ENCODE results near the gene RPS3. TPM values are rescaled to one million over a fixed set of nuclear protein-coding genes. Genes with fewer than 3 reads are reported as not detected.

Gene RPS3
- polyA plus RNA-seq, 1 experiment, result 3,005 TPM

DNA sequence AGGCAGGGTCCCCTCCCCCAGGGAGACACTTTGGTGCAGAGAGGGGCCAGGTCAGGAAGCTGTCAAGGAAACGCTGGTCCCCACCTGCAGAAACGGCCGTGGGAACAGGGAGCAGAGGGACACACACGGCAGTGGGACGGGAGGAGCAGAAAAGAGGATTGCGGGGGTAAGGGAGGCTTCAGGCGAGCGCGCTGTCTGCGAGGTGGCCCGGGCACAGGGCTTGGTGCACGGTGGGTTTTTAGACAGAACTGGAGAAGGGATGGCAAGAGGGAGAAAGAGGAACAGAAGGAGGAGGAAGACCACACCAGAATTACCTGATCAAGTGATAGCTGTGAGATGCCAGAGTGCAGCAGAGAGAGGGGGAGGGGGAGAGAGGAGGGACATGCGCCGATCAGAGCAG, 39.7 kb downstream of the RPS3 start:
- no peak for DNase-seq (ENCODE audit: low read depth)
- POLR2A ChIA-PET, result no interaction called here
- Histone ChIP-seq H3K27me3 (ENCODE audit: control insufficient read depth, insufficient read depth, low read length) (no peaks in the 10 kb centered on the region; the same call in 1 of the 2 replicates), H3K36me3 (ENCODE audit: control insufficient read depth, insufficient read depth, low read length) (no peaks in the 10 kb centered on the region), H3K4me3 (ENCODE audit: low read depth, low read length) (no peak overlapping the region)
- TF ChIP-seq, protein P1, sequence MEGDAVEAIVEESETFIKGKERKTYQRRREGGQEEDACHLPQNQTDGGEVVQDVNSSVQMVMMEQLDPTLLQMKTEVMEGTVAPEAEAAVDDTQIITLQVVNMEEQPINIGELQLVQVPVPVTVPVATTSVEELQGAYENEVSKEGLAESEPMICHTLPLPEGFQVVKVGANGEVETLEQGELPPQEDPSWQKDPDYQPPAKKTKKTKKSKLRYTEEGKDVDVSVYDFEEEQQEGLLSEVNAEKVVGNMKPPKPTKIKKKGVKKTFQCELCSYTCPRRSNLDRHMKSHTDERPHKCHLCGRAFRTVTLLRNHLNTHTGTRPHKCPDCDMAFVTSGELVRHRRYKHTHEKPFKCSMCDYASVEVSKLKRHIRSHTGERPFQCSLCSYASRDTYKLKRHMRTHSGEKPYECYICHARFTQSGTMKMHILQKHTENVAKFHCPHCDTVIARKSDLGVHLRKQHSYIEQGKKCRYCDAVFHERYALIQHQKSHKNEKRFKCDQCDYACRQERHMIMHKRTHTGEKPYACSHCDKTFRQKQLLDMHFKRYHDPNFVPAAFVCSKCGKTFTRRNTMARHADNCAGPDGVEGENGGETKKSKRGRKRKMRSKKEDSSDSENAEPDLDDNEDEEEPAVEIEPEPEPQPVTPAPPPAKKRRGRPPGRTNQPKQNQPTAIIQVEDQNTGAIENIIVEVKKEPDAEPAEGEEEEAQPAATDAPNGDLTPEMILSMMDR (IDR thresholded peaks at IDR 0.05; ENCODE audit: insufficient read depth, low read depth, low read length), result no peak
- CTCF ChIA-PET, result interaction anchor here (1.1 to 1.9 kb wide), 2 partner anchors 31 to 32 kb away, joined by 3 to 5 read pairs; no protein-coding TSS in a partner anchor

DNA sequence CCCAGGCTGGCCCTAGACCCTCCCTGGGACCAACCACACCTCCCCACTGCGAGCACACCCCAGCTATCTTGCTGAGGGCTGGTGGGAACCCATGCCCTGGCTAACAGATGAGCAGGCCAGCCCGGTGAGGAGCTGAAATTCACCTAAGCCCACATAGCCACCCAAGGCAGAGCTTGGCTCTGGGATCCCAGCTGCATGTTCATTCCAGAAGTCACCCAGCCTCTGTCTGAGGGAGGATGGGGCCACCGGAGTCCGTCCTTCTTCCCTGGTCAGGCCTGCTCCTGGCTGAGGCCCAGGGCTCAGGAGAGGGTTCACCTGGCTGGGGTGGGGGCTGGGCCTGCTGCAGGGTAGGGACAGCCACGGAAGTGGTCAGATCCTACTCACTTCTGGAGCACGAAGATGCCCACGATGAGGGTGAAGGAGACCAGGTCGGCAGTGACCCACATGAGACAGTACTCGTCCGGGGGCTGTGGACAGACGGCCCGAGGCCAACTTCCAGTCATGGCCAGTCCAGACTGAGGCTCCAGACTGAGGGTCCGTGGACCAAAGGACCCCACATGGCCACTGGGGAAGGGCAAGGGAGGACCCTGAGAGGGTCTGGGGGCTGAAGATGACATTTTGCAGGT, 40.3 kb downstream of the RPS3 start:
- Histone ChIP-seq H3K27me3 (ENCODE audit: control insufficient read depth, insufficient read depth, low read length) (no peaks in the 10 kb centered on the region; the same call in 1 of the 2 replicates), H3K36me3 (ENCODE audit: control insufficient read depth, insufficient read depth, low read length) (no peaks in the 10 kb centered on the region), H3K4me3 (ENCODE audit: low read depth, low read length) (no peak overlapping the region)
- ChIA-PET POLR2A (no interaction called here), CTCF (interaction anchor here (1.1 to 1.9 kb wide), 5 partner anchors 32 to 91 kb away, joined by 3 to 7 read pairs (median 6); no protein-coding TSS in a partner anchor)
- TF ChIP-seq, protein P1 (IDR thresholded peaks at IDR 0.05; ENCODE audit: insufficient read depth, low read depth, low read length), result no peak
- no peak for DNase-seq (ENCODE audit: low read depth)

DNA sequence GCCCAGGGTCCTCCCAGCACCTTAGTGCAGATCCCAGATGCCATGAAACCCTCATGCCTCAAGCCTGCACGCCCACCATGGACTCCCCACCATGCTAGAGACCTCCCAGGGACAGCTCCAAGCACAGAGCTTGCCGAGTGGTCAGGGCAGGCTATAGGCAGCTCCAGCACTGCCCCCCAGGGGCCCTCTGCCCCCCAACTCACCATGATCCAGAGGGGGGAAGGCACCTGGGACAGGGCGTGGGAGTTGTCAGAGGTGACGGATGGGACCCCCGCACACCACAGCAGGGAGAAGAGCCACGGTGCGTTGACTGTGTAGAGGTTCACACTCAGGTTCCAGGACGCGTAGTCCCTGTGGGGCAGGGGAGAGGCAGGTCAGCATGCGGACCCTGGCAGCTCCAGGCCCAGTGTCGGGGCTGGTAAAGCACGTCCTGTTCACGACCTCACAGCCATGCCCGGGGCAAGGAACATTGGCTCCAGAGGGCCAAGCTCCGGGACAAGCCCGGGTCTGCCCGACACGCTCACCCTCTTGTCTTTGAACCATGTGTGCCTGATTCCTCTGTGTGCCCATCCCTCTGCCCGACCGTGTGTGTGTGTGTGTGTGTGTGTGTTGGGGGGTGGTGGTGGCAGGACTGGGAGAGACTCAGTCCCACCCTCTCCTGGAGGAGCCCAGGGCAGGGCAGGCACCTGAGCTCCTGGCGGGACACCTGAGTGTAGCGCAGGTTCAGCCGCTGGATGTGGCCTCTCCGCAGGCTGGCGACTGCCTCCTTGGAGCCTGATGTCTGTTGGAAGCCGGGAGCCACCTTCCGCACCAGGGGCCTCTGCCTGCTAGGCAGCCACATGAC, 41.9 kb downstream of the RPS3 start:
- H3K27me3 ChIP-seq (ENCODE audit: control insufficient read depth, insufficient read depth, low read length), result no peaks in the 10 kb centered on the region; the same call in 1 of the 2 replicates
- TF ChIP-seq, protein P1 (IDR thresholded peaks at IDR 0.05; ENCODE audit: insufficient read depth, low read depth, low read length), result no peak
- H3K4me3 ChIP-seq (ENCODE audit: low read depth, low read length), result no peak overlapping the region
- ChIA-PET CTCF (interaction anchor here (1.0 to 5.8 kb wide), 6 partner anchors 53 to 99 kb away, joined by 3 to 168 read pairs (median 6); no protein-coding TSS in a partner anchor), POLR2A (interaction anchor here (0.6 kb wide), 1 partner anchor 460 kb away, joined by 6 read pairs; no protein-coding TSS in a partner anchor)
- no peaks in the 10 kb centered on the region for H3K36me3 ChIP-seq (ENCODE audit: control insufficient read depth, insufficient read depth, low read length)
- no peak for DNase-seq (ENCODE audit: low read depth)

DNA sequence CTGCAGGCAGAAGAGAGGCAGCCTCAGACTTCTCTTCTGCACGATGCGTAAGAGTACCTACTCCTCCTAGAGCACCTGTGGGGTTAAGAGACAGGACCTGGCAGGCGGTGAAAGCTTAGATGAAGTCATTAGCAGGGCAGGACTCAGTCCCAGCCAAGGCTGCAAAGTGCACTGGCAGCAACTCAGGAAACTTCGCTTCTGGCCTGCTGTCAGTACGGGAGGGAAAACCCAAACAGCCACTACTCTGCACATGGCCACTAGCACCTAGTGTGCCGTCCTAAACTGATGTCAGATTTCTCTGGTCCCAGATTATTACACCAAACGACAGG, 42.5 kb downstream of the RPS3 start:
- POLR2A ChIA-PET, result no interaction called here
- CTCF ChIA-PET, result interaction anchor here (5.8 kb wide), 1 partner anchor 89 kb away, joined by 168 read pairs; no protein-coding TSS in a partner anchor

More for the DNA sequence above, 42.5 kb downstream of the RPS3 start:
- no peak overlapping the region for H3K4me3 ChIP-seq (ENCODE audit: low read depth, low read length)
- H3K36me3 ChIP-seq (ENCODE audit: control insufficient read depth, insufficient read depth, low read length), result no peaks in the 10 kb centered on the region
- no peak for DNase-seq (ENCODE audit: low read depth)
- TF ChIP-seq, protein P1 (IDR thresholded peaks at IDR 0.05; ENCODE audit: insufficient read depth, low read depth, low read length), result no peak
- H3K27me3 ChIP-seq (ENCODE audit: control insufficient read depth, insufficient read depth, low read length), result no peaks in the 10 kb centered on the region; the same call in 1 of the 2 replicates

All from BJ (cell line).